BE2C (cell line): ENCODE data around the gene MAFG.

ENCODE experiments used
- DNase-seq: peaks from one replicate; pipeline ENCODE4 v3.0.0-alpha.2; 2020
- H3K27me3 ChIP-seq: fragments of 250-450 bp; sonication (Bioruptor Pico); 2 replicates; pipeline ENCODE4 v1.5.1; 2020; ENCODE audit warnings: mild to moderate bottlenecking
- H3K36me3 ChIP-seq: fragments of 250-450 bp; sonication (Bioruptor Pico); 2 replicates; pipeline ENCODE4 v1.5.1; 2020; ENCODE audit warnings: mild to moderate bottlenecking
- H3K4me1 ChIP-seq: fragments of 250-450 bp; sonication (Bioruptor Pico); 2 replicates; pipeline ENCODE4 v1.5.1; 2020
- H3K4me3 ChIP-seq: 2 replicates; pipeline ENCODE4 v1.5.1; 2011; ENCODE audit warnings: low read depth, low read length
- H3K9me3 ChIP-seq: fragments of 250-450 bp; sonication (Bioruptor Pico); 2 replicates; pipeline ENCODE4 v1.5.1; 2020
- CTCF ChIP-seq: IDR thresholded peaks from 2 replicates; pipeline ENCODE4 v1.5.1; 2012; ENCODE audit warnings: mild to moderate bottlenecking, low read depth, low read length

The MAFG gene

GRCh38 chr17:81914103-81914850, 13.3 kb downstream of the MAFG start:
- Histone ChIP-seq H3K27me3 (no peaks in the 10 kb centered on the region), H3K36me3 (peaks cover 31% of the 10 kb centered on the region), H3K4me3 (no peak overlapping the region), H3K4me1 (peaks cover 6% of the 10 kb centered on the region; the same call in 1 of the 2 replicates), H3K9me3 (no peaks in the 10 kb centered on the region)
- DNase-seq = no peak
- no peak for TF ChIP-seq CTCF

- peaks cover 6% of the 10 kb centered on the region; the same call in 1 of the 2 replicates for H3K4me1 ChIP-seq
- H3K9me3 ChIP-seq = no peaks in the 10 kb centered on the region
- no peaks in the 10 kb centered on the region for H3K27me3 ChIP-seq
- H3K4me3 ChIP-seq = no peak overlapping the region
- no peak for TF ChIP-seq CTCF
- H3K36me3 ChIP-seq = peaks cover 31% of the 10 kb centered on the region
- no peak for DNase-seq
These were observed 14.0 kb downstream of the MAFG start for GRCh38 chr17:81913394-81914102.

GRCh38 chr17:81912441-81913309, 14.9 kb downstream of the MAFG start:
- H3K4me3 ChIP-seq = no peak overlapping the region
- no peak for DNase-seq
- H3K36me3 ChIP-seq = peaks cover 31% of the 10 kb centered on the region
- no peaks in the 10 kb centered on the region for H3K27me3 ChIP-seq
- H3K9me3 ChIP-seq = no peaks in the 10 kb centered on the region
- TF ChIP-seq CTCF = no peak
- H3K4me1 ChIP-seq = peaks cover 3% of the 10 kb centered on the region; the same call in 1 of the 2 replicates

GRCh38 chr17:81911969-81912368, 15.6 kb downstream of the MAFG start:
- no peaks in the 10 kb centered on the region for H3K27me3 ChIP-seq
- DNase-seq = no peak
- TF ChIP-seq CTCF = no peak
- H3K9me3 ChIP-seq = no peaks in the 10 kb centered on the region
- H3K36me3 ChIP-seq = peaks cover 31% of the 10 kb centered on the region
- peaks cover 3% of the 10 kb centered on the region; the same call in 1 of the 2 replicates for H3K4me1 ChIP-seq
- peak overlapping the region; percentile 32; the same call in 1 of the 2 replicates for H3K4me3 ChIP-seq

GRCh38 chr17:81911277-81911961, 16.1 kb downstream of the MAFG start, which contains the start of gene PCYT2:
TSS of gene PCYT2 (minus strand) at chr17:81911399. CDS start at chr17:81911355, 44 bp downstream.
- no peaks in the 10 kb centered on the region for H3K27me3 ChIP-seq
- peaks cover 31% of the 10 kb centered on the region for H3K36me3 ChIP-seq
- TF ChIP-seq CTCF = no peak
- peak within 1 kb of the TSS; percentile 78 for H3K4me3 ChIP-seq
- H3K4me1 ChIP-seq = no peaks in the 10 kb centered on the region; the same call in 1 of the 2 replicates
- no peaks in the 10 kb centered on the region for H3K9me3 ChIP-seq
- peak; percentile 94 for DNase-seq
